ENCODE results near the gene ABCD1.

The ABCD1 gene

DNA sequence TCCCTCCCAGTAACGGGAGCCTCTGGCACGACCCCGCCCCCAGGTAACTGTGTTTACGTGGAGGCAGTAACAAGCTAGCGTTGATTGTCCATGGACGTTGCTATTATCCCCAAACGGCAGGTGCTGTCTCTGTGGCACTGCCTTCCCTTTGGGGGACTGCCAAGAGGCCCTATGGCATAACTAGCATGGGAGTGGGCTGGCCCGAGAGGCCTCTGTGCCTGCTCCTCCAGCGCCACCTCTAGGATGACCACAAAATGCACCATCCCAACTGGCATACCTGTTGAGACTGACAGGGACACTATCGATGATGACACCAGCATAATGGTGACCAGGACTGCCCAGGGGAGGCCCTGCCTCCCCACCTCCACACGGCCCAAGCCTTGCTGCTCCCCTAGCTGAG is 57.7 kb downstream of the ABCD1 start:
- TF ChIP-seq, protein P1, sequence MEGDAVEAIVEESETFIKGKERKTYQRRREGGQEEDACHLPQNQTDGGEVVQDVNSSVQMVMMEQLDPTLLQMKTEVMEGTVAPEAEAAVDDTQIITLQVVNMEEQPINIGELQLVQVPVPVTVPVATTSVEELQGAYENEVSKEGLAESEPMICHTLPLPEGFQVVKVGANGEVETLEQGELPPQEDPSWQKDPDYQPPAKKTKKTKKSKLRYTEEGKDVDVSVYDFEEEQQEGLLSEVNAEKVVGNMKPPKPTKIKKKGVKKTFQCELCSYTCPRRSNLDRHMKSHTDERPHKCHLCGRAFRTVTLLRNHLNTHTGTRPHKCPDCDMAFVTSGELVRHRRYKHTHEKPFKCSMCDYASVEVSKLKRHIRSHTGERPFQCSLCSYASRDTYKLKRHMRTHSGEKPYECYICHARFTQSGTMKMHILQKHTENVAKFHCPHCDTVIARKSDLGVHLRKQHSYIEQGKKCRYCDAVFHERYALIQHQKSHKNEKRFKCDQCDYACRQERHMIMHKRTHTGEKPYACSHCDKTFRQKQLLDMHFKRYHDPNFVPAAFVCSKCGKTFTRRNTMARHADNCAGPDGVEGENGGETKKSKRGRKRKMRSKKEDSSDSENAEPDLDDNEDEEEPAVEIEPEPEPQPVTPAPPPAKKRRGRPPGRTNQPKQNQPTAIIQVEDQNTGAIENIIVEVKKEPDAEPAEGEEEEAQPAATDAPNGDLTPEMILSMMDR (conservative IDR thresholded peaks at IDR 0.05): no peak
- no peak for TF ChIP-seq ZFX (IDR thresholded peaks at IDR 0.05)
- no peak overlapping the region for H3K27ac ChIP-seq

DNA sequence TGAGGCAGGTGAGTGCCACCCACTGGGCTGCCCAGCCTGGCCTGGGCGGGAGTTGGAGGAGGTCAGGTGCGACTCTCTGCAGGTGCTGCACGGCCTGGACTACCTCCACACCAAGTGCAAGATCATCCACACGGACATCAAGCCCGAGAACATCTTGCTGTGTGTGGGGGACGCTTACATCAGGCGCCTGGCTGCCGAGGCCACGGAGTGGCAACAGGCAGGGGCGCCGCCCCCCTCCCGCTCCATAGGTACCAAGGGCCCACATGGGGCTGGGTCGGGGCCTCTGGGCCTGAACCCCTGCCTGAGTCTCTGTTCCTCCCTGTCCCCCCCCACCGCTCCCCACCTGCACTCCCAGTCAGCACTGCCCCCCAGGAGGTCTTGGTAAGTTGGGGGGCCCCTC is 58.2 kb downstream of the ABCD1 start:
- no peak overlapping the region for H3K27ac ChIP-seq
- TF ChIP-seq, protein P1 (conservative IDR thresholded peaks at IDR 0.05): no peak
- TF ChIP-seq ZFX (IDR thresholded peaks at IDR 0.05): no peak

DNA sequence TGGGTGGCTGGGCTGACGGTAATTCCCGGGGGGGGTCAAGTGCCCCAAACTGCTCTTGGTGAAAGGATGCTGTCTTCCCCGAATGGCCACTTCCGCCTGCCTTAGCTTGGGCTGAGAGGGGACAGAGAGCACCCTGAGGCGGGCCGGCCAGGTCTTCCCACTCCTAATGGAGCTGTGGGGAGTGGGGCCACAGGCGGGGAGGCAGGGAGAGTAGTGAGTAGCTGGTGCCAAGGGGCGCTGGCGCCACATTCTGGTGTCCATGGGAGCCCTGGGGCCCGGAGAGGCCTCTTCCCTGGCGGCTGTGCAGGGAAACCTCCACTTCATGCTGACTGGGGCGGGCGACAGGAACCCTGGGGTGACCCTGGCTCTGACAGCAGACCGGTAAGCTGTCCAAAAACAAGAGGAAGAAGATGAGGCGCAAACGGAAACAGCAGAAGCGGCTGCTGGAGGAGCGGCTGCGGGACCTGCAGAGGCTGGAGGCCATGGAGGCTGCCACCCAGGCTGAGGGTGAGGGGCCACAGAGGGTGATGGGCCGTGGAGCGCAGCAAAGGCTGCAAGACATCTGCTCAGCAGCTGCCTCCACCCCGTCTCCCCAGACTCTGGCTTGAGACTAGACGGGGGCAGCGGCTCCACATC is 58.8 kb downstream of the ABCD1 start:
- no peak overlapping the region for H3K27ac ChIP-seq
- no peak for TF ChIP-seq ZFX (IDR thresholded peaks at IDR 0.05)
- TF ChIP-seq, protein P1 (conservative IDR thresholded peaks at IDR 0.05): no peak

DNA sequence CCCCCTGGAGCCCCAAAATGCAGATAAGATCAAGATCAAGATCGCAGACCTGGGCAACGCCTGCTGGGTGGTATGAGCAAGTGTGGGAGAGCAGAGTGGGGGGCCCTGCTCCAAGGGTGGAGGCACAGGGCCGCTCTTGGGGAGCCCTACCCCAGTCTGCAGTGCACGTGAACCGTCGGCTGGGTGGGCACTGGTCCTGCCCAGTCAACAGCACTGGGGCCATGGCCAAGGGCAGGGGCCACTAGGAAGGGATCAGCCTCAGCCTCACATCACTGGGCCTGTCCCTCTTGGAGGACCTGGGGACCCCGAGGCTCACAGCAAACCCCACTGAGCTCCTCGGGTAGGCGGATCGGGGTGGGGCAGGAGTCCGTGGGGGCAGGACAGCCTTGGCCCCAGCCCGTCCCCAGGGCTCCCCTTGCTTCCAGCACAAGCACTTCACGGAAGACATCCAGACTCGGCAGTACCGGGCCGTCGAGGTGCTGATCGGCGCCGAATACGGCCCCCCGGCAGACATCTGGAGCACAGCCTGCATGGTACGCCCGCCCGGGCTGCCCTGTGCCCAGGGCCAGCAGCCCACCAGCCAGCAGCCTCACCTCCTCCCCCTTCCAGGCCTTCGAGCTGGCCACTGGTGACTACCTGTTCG is 59.8 kb downstream of the ABCD1 start:
- TF ChIP-seq, protein P1 (conservative IDR thresholded peaks at IDR 0.05): no peak
- no peak for TF ChIP-seq ZFX (IDR thresholded peaks at IDR 0.05)
- H3K27ac ChIP-seq: no peak overlapping the region

DNA sequence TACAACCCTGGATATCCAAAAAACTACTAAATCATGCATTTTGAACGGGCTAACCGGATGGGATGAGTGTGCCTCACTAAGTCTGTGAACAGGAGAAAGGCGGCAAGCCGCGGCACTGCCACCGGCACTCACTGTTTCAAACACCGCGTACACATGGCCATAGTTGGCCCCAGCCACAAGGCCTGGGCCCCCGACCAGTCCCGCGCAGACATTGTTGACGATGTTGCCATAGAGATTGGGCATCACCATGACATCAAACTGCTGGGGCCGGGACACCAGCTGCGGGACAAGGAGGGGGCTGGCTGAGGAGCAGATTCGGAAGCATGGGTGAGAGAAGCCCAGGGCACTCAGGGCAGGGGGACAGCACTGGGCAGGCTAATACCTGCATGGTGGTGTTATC is 62.0 kb downstream of the ABCD1 start:
- H3K27ac ChIP-seq: no peak overlapping the region
- no peak for TF ChIP-seq ZFX (IDR thresholded peaks at IDR 0.05)
- TF ChIP-seq, protein P1 (conservative IDR thresholded peaks at IDR 0.05): no peak

DNA sequence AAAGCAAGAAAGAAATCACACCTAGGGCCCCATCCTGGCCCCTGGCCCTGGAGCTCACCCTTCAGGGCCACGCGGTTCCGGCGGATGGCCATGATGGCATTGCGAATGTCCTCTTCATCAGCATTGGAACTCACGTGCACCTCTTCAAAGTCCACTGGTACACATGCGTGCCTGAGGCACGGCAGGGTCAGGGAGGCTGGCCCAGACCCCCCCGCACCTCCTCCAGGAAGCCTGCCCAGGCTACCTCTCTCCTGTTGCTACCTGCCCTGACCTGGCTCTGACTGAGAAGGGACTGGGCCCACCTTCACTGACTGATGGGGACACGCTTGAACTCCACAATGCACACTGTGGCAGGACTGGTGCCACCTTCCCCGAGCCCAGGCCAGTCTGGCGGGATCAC is 65.0 kb downstream of the ABCD1 start:
- H3K27ac ChIP-seq: no peak overlapping the region
- TF ChIP-seq, protein P1 (conservative IDR thresholded peaks at IDR 0.05): no peak
- TF ChIP-seq ZFX (IDR thresholded peaks at IDR 0.05): no peak

DNA sequence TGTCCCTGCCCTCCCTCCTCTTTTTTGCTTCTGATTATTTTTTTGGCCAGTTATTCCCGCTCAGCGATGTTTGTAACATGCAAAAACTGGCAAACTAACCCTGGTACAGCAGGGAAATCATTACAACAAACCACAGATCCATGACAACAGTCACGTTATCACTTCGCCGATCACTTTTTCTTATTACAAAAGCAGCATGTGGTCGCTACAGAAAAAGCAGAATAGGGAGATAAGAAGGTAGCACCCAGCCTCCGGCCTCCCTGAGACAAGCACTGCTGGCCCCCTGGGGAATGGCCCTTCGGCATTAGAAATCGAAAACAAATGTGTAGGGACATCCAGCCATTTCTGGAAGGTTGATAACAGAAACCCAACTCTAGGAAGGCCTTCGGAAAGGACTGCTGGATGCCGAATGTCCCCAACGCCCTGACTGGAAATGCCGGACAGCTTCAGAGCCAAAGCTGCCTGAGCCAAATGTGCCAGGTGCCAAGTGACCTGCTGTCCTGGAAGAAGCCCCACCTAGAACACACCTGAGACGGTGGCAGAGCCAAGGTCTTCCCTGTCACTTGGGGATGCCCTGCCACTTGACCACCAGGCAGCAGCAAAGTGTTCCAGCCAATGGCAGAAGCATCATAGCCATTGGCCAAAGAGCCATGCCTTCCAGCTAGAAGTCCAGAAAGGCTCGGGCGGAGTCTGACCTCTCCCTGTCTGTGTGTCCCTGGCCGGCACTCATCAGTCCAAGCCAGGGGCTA is 66.6 kb downstream of the ABCD1 start:
- H3K27ac ChIP-seq: no peak overlapping the region
- TF ChIP-seq ZFX (IDR thresholded peaks at IDR 0.05): no peak
- TF ChIP-seq, protein P1 (conservative IDR thresholded peaks at IDR 0.05): no peak
